ENCODE results near the gene LIN52. TPM values are rescaled to one million over a fixed set of nuclear protein-coding genes. Genes with fewer than 3 reads are reported as not detected.

Gene LIN52
- total RNA-seq, 1 experiment from 2014 or later = 10.6 TPM

- ChIA-PET POLR2A (no interaction called here), CTCF (interaction anchor here (0.7 to 3.4 kb wide), 13 partner anchors 10 to 50 kb away, joined by 3 to 21 read pairs (median 3); partner anchors contain the start of gene VSX2)
- TF ChIP-seq SOX15 (CRISPR knock-in tag; IDR thresholded peaks at IDR 0.05) (no peak), ZNF512 (CRISPR knock-in tag; IDR thresholded peaks at IDR 0.05; ENCODE audit: borderline replicate concordance) (no peak), PRDM15 (CRISPR knock-in tag; IDR thresholded peaks at IDR 0.05) (no peak), IRF1 (CRISPR knock-in tag; IDR thresholded peaks at IDR 0.05) (no peak), ZNF121 (CRISPR knock-in tag; IDR thresholded peaks at IDR 0.05) (no peak), AR (CRISPR knock-in tag; IDR thresholded peaks at IDR 0.05) (no peak), ZNF423 (CRISPR knock-in tag; IDR thresholded peaks at IDR 0.05) (no peak), NR2C2 (CRISPR knock-in tag; IDR thresholded peaks at IDR 0.05) (no peak), MLX (CRISPR knock-in tag; IDR thresholded peaks at IDR 0.05) (no peak), NR3C1 (CRISPR knock-in tag; conservative IDR thresholded peaks at IDR 0.05; ENCODE audit: low read depth) (no peak), GABPB1 (CRISPR knock-in tag; IDR thresholded peaks at IDR 0.05) (no peak)
Observed at GRCh38 chr14:74219277-74220205, 134.8 kb downstream of the LIN52 start.

GRCh38 chr14:74220991-74221390 is 136.2 kb downstream of the LIN52 start:
- H3K27ac Mint-ChIP-seq = no peak overlapping the region
- no peak overlapping the region for H3K4me3 Mint-ChIP-seq
- CTCF ChIA-PET = interaction anchor here (2.9 kb wide), 1 partner anchor 36 kb away, joined by 17 read pairs; no protein-coding TSS in a partner anchor
- TF ChIP-seq MXD4 (CRISPR knock-in tag; IDR thresholded peaks at IDR 0.05; ENCODE audit: borderline replicate concordance) (no peak), ZNF121 (CRISPR knock-in tag; IDR thresholded peaks at IDR 0.05) (no peak)
- DNase-seq (ENCODE audit: low spot score) = no peak
- H3K36me3 Mint-ChIP-seq = no peaks in the 10 kb centered on the region
- no peaks in the 10 kb centered on the region for H3K4me1 Mint-ChIP-seq
- POLR2A ChIA-PET = no interaction called here
- H3K9me3 Mint-ChIP-seq = no peaks in the 10 kb centered on the region
- ATAC-seq = no peak
- peaks cover 26% of the 10 kb centered on the region for H3K27me3 Mint-ChIP-seq (ENCODE audit: low read depth)

More at GRCh38 chr14:74219277-74220205, 134.8 kb downstream of the LIN52 start:
- Mint-ChIP-seq H3K4me3 (no peak overlapping the region), H3K4me1 (no peaks in the 10 kb centered on the region), H3K27me3 (ENCODE audit: low read depth) (peaks cover 26% of the 10 kb centered on the region), H3K27ac (no peak overlapping the region), H3K36me3 (no peaks in the 10 kb centered on the region), H3K9me3 (no peaks in the 10 kb centered on the region)
- no peak for DNase-seq (ENCODE audit: low spot score)
- no peak for ATAC-seq
